Neural crest cell (in vitro differentiated cells): ENCODE data around the gene SMIM11. TPM values are rescaled to one million over a fixed set of nuclear protein-coding genes. Genes with fewer than 3 reads are reported as not detected.

Source experiments
- DNase-seq: peaks from one replicate; pipeline ENCODE4 v3.0.0; 2021; ENCODE audit warnings: low read depth, mixed read lengths, low spot score
- H3K27ac Mint-ChIP-seq: one replicate; pipeline ENCODE4 v1.8.0; 2021; ENCODE audit warnings: mild to moderate bottlenecking, mixed read lengths; ENCODE audit not compliant: unreplicated experiment
- H3K27me3 Mint-ChIP-seq: 2 replicates; pipeline ENCODE4 v1.8.0; 2021; ENCODE audit warnings: low read depth, mild to moderate bottlenecking, mixed read lengths
- H3K36me3 Mint-ChIP-seq: 2 replicates; pipeline ENCODE4 v1.8.0; 2021; ENCODE audit warnings: low read depth, mild to moderate bottlenecking, mixed read lengths
- H3K4me1 Mint-ChIP-seq: 2 replicates; pipeline ENCODE4 v1.8.0; 2021; ENCODE audit warnings: mixed read lengths
- H3K4me3 Mint-ChIP-seq: one replicate; pipeline ENCODE4 v1.8.0; 2021; ENCODE audit warnings: mild to moderate bottlenecking, mixed read lengths
- H3K9me3 Mint-ChIP-seq: 2 replicates; pipeline ENCODE4 v1.8.0; 2021; ENCODE audit warnings: mixed read lengths
- CTCF ChIP-seq: fragments of 200-600 bp; sonication (generic); conservative IDR thresholded peaks from 2 replicates; pipeline ENCODE4 v1.5.0; 2021; ENCODE audit warnings: antibody characterized with exemption, mild to moderate bottlenecking
- total RNA-seq: library from RNA; stranded (reverse); gene quantifications from 2 replicates; pipeline ENCODE4 v1.2.1, GENCODE V29; 2021

The SMIM11 gene
- total RNA-seq, 1 donor from 2014 or later: 16.7 TPM

- no peak for TF ChIP-seq CTCF
- Mint-ChIP-seq H3K27ac (no peak overlapping the region), H3K9me3 (peaks cover 4% of the 10 kb centered on the region), H3K4me3 (no peak overlapping the region), H3K4me1 (peaks cover 9% of the 10 kb centered on the region), H3K27me3 (peaks cover 3% of the 10 kb centered on the region), H3K36me3 (peaks cover 3% of the 10 kb centered on the region)
- DNase-seq: no peak
Observed at GRCh38 chr21:34362136-34362444, 13.2 kb upstream of the SMIM11 start.

- H3K36me3 Mint-ChIP-seq: peaks cover 3% of the 10 kb centered on the region
- H3K9me3 Mint-ChIP-seq: peaks cover 4% of the 10 kb centered on the region
- peaks cover 14% of the 10 kb centered on the region for H3K4me1 Mint-ChIP-seq
- H3K27me3 Mint-ChIP-seq: peaks cover 3% of the 10 kb centered on the region
- DNase-seq: no peak
- H3K27ac Mint-ChIP-seq: no peak overlapping the region
- H3K4me3 Mint-ChIP-seq: no peak overlapping the region
- TF ChIP-seq CTCF: no peak
Observed at GRCh38 chr21:34362670-34363069, 12.6 kb upstream of the SMIM11 start.

- no peak for DNase-seq
- H3K27me3 Mint-ChIP-seq: peaks cover 3% of the 10 kb centered on the region
- peak within 1 kb of the TSS; percentile 71 for H3K27ac Mint-ChIP-seq
- TF ChIP-seq CTCF: no peak
- H3K36me3 Mint-ChIP-seq: peaks cover 3% of the 10 kb centered on the region
- H3K9me3 Mint-ChIP-seq: peaks cover 3% of the 10 kb centered on the region
- H3K4me1 Mint-ChIP-seq: peaks cover 14% of the 10 kb centered on the region
- no peak within 1 kb of the TSS for H3K4me3 Mint-ChIP-seq
Observed at GRCh38 chr21:34363733-34364132, 11.6 kb upstream of the SMIM11 start, which contains the start of gene KCNE2. TSS of gene KCNE2 (plus strand) at chr21:34364006. CDS start at chr21:34370479, 6,473 bp downstream.

- peaks cover 14% of the 10 kb centered on the region for H3K4me1 Mint-ChIP-seq
- no peak for TF ChIP-seq CTCF
- no peaks in the 10 kb centered on the region for H3K9me3 Mint-ChIP-seq
- H3K27me3 Mint-ChIP-seq: peaks cover 3% of the 10 kb centered on the region
- DNase-seq: no peak
- H3K27ac Mint-ChIP-seq: no peak overlapping the region
- H3K4me3 Mint-ChIP-seq: no peak overlapping the region
- H3K36me3 Mint-ChIP-seq: no peaks in the 10 kb centered on the region
Observed at GRCh38 chr21:34364921-34365320, 10.4 kb upstream of the SMIM11 start.

GRCh38 chr21:34365809-34366208, 9.5 kb upstream of the SMIM11 start:
- Mint-ChIP-seq H3K4me1 (peaks cover 14% of the 10 kb centered on the region), H3K36me3 (no peaks in the 10 kb centered on the region), H3K4me3 (no peak overlapping the region), H3K27me3 (peaks cover 3% of the 10 kb centered on the region), H3K9me3 (no peaks in the 10 kb centered on the region), H3K27ac (no peak overlapping the region)
- no peak for DNase-seq
- TF ChIP-seq CTCF: no peak
